ENCODE results near the gene KCNE2.
"Not testable (repeated sequence)": the region's sequence is repeated elsewhere in the genome, so short reads cannot be mapped to it uniquely, and the experiment has no call there.

The KCNE2 gene

DNA sequence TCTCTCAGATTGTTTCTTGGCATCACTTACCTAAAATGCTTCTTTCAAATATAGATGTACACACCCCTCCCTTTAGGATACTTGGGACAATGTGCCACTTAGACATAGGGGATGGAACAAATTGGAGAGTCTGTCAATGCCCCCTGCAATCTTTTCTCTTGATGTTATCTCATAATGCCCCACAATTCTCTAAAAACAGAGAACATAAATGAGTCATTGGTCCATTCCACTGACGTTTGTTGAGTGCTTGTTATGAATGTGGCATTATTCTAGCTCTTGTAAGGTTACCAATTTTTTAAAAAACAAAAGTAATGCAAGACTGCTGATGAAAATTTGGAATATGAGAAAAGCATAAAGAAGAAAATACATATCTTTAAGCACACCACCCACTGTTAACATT, 5.9 kb downstream of the KCNE2 start:
- no peak overlapping the region for H3K4me3 ChIP-seq (ENCODE audit: low read length)
- no peak for DNase-seq (ENCODE audit: low read depth)
- TF ChIP-seq, protein P1, sequence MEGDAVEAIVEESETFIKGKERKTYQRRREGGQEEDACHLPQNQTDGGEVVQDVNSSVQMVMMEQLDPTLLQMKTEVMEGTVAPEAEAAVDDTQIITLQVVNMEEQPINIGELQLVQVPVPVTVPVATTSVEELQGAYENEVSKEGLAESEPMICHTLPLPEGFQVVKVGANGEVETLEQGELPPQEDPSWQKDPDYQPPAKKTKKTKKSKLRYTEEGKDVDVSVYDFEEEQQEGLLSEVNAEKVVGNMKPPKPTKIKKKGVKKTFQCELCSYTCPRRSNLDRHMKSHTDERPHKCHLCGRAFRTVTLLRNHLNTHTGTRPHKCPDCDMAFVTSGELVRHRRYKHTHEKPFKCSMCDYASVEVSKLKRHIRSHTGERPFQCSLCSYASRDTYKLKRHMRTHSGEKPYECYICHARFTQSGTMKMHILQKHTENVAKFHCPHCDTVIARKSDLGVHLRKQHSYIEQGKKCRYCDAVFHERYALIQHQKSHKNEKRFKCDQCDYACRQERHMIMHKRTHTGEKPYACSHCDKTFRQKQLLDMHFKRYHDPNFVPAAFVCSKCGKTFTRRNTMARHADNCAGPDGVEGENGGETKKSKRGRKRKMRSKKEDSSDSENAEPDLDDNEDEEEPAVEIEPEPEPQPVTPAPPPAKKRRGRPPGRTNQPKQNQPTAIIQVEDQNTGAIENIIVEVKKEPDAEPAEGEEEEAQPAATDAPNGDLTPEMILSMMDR (IDR thresholded peaks at IDR 0.05; ENCODE audit: insufficient read depth, low read depth, low read length, missing control alignments), result no peak

DNA sequence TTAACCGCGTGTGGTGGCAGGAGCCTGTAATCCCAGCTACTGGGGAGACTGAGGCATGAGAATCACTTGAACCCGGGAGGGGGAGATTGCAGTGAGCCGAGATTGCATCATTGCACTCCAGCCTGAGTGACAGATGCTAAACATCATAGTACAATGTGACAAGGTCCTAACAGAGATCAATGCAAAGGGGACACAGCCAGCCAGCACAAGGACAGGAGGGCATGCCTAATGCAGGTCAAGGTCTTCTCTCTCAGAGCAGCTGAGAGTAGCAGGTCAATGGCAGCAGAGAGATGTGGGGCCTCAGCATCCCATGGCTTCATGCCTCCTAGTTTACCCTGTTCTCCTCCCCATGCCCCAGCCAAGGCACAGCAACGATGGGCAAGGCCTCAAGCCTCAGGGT, 8.5 kb downstream of the KCNE2 start:
- no peak overlapping the region for H3K4me3 ChIP-seq (ENCODE audit: low read length)
- no peak for DNase-seq (ENCODE audit: low read depth)
- TF ChIP-seq, protein P1 (IDR thresholded peaks at IDR 0.05; ENCODE audit: insufficient read depth, low read depth, low read length, missing control alignments), result no peak

DNA sequence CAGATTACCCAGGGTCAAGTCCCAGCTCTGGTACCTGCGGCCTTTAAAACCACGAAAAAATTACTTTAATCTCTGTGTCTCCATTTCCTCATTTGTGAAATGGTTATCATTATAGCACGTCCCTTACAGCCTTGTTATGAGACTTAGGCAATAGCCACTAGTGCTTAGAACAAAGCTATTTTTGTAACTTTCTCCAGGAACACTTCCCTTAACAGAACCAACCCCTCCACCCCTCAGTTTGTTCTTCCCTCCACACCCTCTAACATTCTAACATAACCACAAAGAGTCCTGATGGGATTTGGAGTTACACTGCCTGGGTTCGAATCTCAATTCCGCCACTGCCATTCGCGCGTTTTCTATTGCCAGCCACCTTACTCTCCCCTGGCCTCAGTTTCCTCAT, 10.7 kb downstream of the KCNE2 start:
- not testable (repeated sequence) for DNase-seq (ENCODE audit: low read depth); H3K4me3 ChIP-seq (ENCODE audit: low read length)

DNA sequence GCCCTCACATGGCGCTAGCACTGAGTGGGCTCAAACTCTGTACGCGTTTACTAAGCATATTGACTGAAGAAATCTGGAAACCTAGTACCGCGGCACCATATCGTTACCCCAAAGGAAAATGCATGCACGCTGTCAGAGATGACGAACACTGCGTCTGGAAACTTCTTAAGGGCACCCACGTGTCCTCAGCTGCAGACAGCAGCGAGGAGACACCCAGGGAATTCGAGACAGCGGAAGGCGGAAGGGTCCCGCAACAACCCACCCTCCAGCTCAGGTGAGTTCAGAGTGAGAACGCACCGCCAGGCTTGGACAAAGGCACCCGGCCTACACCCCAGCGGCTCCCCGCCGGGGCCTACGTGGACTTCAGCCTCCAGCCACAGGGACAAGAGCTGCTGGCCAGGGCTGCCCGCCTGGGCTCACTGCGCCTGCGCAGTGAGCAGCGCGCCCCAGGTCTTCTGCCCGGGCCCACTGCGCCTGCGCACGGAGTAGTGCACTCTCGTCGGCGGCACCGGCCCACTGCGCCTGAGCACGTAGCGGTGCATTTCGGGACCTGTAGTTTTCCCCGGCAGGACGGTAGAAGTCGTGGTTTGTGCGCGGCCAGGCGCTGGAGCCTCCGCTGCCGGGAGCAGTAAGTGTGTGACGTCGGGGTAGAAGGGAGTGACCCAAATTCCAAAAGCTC, 11.3 kb downstream of the KCNE2 start, which contains the start of gene SMIM11:
Gene SMIM11 (plus strand): TSS at position 568 of the 679 bp plus-strand sequence. CDS start 3,998 bp downstream, outside the sequence.
- not testable (repeated sequence) for H3K4me3 ChIP-seq (ENCODE audit: low read length); DNase-seq (ENCODE audit: low read depth)

DNA sequence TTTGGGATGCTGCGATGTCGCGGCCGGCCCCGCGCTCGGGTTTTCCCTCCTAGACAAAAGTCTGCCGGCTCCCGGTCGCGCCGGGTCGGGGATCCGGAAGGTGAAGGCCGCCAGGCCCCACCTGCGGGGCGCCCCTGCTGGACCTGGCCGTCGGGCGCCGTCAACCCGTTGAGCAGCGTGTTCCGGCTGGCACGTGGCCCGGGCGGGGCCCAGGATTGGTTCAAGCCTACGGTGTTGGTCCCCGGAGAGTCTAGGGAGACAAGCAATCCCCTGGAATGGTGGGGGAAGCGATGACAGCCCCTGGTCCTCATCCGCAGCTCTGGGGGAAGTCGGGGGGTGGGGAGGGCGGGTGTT, 11.8 kb downstream of the KCNE2 start:
- not testable (repeated sequence) for DNase-seq (ENCODE audit: low read depth); H3K4me3 ChIP-seq (ENCODE audit: low read length)

DNA sequence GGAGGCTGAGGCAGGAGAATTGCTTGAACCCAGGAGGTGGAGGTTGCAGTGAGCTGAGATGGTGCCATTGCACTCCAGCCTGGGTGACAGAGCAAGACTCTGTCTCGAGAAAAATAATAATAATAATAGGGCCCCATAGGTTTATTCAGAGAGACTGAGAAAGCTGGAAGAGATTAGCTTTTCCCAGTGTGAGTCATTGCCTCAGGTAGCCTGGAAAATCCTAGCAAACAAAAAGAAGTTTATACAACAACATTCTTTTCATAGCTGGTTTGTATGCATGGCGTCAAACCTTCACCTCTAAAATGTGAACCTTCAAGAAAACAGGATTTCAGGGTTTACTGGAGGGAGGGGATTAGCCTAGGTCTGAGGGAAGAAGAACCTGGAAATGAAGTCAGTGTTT, 19.3 kb downstream of the KCNE2 start:
- H3K4me3 ChIP-seq (ENCODE audit: low read length); DNase-seq (ENCODE audit: low read depth): not testable (repeated sequence)

DNA sequence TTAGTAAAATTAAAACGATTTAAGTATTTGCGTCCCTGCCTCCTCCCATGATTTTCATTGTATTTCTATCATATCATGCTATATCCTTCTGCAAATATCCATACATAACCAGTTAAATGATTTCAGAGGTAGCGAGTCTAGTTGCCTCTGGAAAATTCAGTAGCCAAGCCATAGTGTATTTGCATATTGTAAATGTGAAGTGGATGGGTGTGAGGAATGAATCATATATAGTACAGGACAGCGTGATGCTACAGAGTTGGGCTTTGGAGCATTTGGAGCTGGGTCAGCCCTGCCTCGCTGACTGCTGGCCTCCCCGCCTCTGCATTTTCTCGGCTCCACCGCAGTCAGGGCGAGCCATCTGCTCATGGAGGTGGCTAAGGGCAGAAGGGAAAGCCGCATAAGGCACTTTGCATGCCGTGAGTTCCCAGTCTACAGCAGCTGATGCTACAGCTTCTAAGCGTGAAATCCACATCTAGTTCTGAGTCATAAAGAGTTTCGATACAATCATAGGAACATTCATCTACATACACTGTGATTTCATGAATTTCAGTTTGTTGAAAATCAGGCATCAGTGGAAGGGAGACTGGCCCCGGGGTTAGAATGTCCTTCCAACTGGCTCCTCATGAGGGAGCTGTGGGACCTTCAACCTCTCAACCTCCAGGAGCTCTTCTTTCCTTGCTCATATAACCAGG, 20.1 kb downstream of the KCNE2 start:
- DNase-seq (ENCODE audit: low read depth); H3K4me3 ChIP-seq (ENCODE audit: low read length): not testable (repeated sequence)

DNA sequence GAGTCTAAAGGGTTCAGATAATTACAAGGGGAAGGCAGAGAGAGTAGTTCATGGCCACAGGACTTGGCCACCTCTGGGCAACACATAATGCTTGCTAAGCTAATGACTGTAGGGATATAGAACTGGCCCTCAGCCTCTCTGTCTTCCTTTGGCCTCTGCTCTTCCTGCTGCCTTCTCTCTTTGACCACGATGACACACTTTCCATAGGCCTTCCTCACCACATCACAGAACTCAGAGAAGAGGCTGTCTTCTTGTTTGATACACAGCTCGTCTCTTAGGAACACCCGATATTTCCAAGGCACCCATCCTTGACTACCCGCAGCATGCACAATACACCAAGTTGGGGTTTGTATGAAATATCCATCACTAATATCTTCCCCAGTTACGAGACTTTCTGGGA, 36.7 kb downstream of the KCNE2 start:
- not testable (repeated sequence) for H3K4me3 ChIP-seq (ENCODE audit: low read length); DNase-seq (ENCODE audit: low read depth)

DNA sequence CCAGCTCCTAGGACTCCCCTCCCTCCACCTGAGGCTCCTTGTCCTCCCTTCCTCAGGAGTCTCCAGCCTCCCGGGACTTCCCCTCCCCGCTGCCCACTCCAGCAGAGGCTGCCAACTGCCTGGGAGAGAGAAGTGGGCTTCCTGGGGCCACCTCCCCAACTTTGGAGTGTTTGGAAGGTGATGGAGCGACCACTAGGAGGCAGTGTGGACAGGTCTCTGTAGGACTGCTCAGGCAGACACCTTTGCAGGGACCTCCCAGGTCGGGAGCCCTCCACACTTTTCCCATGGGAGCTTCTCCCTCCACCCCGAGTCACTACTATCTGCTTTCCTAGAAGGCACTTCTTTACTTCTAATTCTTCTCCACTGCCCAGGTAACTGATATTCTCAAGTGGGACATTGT, 40.9 kb downstream of the KCNE2 start:
- not testable (repeated sequence) for DNase-seq (ENCODE audit: low read depth); H3K4me3 ChIP-seq (ENCODE audit: low read length)

DNA sequence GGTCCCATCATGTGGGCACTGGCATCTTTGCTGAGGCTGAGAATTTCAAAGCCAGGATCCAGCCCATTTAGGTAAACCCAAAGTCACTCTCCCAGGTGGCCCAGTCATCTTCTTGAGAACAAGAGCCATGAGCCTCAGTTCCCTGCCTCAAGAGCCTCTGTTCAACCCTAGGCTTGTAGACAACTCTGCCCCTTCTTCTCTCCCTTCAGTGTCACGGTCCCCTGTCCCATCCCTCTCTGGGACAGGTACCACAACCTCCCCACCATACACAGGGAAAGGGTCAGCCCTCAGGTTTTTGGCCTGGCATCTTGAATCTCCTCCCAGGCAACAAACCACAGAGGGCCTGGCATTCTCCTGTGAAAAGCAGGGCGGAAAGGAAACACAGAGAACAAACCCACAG, 41.9 kb downstream of the KCNE2 start:
- H3K4me3 ChIP-seq (ENCODE audit: low read length); DNase-seq (ENCODE audit: low read depth): not testable (repeated sequence)

DNA sequence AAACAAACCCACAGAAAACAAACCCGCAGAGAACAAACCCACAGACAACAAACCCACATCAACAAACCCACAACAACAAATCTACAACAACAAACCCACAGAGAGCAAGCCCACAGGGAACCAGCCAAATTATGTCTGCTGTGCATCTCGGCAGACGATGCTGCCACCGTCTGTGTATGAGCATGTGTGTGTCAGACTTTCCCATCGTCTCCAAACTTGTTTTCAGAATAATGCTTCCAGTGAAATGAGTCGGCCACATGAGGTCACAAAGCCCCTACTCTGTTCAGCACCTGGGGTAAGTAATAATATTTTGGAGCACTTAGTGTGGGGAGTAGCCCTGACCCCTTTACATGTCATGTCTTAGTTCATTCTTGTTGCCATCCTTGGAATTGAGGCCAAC, 42.3 kb downstream of the KCNE2 start:
- H3K4me3 ChIP-seq (ENCODE audit: low read length); DNase-seq (ENCODE audit: low read depth): not testable (repeated sequence)

DNA sequence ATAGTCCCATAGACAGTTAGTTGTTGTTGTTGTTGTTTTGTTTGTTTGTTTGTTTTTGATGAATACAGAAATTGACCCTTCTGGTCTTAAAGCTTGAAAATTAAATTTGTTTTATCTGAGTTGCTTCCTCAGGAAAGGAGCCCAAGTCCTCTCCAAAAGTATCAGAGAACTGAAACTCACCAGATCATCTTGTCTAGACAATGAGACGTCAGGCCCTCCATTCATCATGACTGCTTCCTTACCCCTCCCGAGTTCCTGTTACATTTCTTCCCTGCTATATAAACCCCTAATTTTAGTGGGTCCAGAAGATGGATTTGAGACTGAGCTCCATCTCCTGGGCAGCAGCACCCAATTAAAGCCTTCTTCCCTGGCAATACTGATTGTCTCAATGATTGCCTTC, 42.9 kb downstream of the KCNE2 start:
- not testable (repeated sequence) for DNase-seq (ENCODE audit: low read depth); H3K4me3 ChIP-seq (ENCODE audit: low read length)

DNA sequence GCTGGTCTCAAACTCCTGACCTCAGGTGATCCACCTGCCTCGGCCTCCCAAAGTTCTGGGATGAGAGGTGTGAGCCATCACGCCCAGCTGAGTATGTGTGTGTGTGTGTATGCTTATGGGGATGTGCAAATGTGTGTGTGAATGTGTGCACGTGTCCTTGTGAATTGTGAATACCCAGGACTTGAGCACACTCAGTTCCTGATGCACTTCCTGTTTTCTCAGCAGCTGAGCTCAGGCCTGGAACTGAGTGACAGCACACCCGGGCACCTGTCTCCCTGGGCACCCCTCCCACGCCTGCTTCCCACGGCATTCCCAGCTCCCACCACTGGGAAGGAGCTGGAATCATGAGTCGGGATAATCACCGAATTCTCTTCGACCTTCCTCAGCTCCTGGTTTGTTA, 43.5 kb downstream of the KCNE2 start:
- not testable (repeated sequence) for DNase-seq (ENCODE audit: low read depth); H3K4me3 ChIP-seq (ENCODE audit: low read length)

DNA sequence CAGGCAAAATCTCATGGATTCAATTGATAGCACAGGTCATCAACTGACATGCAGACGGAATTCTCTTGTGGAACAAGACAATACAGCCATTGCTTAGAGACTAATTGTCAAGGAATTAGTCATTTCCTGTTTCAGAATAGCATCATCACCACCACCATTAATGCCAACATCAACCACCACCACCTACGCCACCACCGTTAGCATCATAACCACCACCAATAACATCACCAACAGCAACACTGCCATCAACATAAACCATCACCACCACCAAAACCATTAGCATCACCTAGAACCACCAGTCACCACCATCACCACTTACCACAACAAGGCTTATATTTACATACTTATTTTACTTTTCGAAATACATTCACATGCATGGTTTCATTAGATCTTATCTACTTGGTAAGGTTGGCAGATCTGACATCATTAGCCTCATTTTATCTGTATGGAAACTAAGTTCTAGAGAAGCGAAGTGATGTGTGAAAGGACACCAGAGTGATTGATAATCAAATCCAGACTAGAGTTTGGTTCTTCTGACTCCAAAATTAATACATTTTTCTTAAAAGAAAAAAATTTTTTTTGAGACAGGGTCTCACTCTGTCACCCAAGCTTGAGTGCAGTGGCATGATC, 53.8 kb downstream of the KCNE2 start:
- not testable (repeated sequence) for H3K4me3 ChIP-seq (ENCODE audit: low read length)

More for the DNA sequence above, 53.8 kb downstream of the KCNE2 start:
- not testable (repeated sequence) for DNase-seq (ENCODE audit: low read depth)
